HepG2 (cell line): ENCODE results near the gene SHBG. TPM values are rescaled to one million over a fixed set of nuclear protein-coding genes. Genes with fewer than 3 reads are reported as not detected.

Source experiments
- CCDC6 ChIP-seq: sonication (generic); formaldehyde crosslinking; IDR thresholded peaks from 2 replicates; pipeline ENCODE4 v1.8.1; 2022; ENCODE audit warnings: mild to moderate bottlenecking, missing genetic modification reagents, moderate library complexity
- HIVEP1 ChIP-seq: sonication (generic); formaldehyde crosslinking; IDR thresholded peaks from 2 replicates; pipeline ENCODE4 v1.4.0; 2020; ENCODE audit warnings: mild to moderate bottlenecking, missing genetic modification reagents
- IKZF4 ChIP-seq: sonication (generic); formaldehyde crosslinking; IDR thresholded peaks from 2 replicates; pipeline ENCODE4 v1.5.1; 2020; ENCODE audit warnings: borderline replicate concordance, mild to moderate bottlenecking, low read depth, missing genetic modification reagents; ENCODE audit errors: not compliant biosample characterization
- KLF15 ChIP-seq: sonication (generic); formaldehyde crosslinking; IDR thresholded peaks from 2 replicates; pipeline ENCODE4 v1.8.1; 2023; ENCODE audit warnings: borderline replicate concordance, mild to moderate bottlenecking, inconsistent platforms, missing genetic modification reagents, mixed read lengths
- KLF16 ChIP-seq, 2 experiments: sonication (generic) in 1 of 2; formaldehyde crosslinking in 1 of 2; IDR thresholded peaks; 2 replicates each; pipeline versions ENCODE4 v1.6.1 to v1.8.0; 2016 to 2023; ENCODE audit warnings: missing genetic modification reagents in 2 of 2, missing compliant biosample characterization in 1 of 2
- MTF1 ChIP-seq: sonication (generic); formaldehyde crosslinking; IDR thresholded peaks from 2 replicates; pipeline ENCODE4 v1.5.0; 2020; ENCODE audit warnings: missing genetic modification reagents
- NONO ChIP-seq, 2 experiments: fragments of 450-650 bp in 1 of 2; sonication (generic) in 1 of 2; formaldehyde crosslinking in 1 of 2; IDR thresholded peaks in 1 of 2; conservative IDR thresholded peaks in 1 of 2; 2 replicates each; pipeline versions ENCODE4 v1.6.1 to v1.8.0; 2017 to 2022; ENCODE audit warnings: mild to moderate bottlenecking in 1 of 2, missing genetic modification reagents in 1 of 2, moderate library complexity in 1 of 2
- POGZ ChIP-seq: sonication (generic); formaldehyde crosslinking; IDR thresholded peaks from 2 replicates; pipeline ENCODE4 v1.4.0; 2020; ENCODE audit warnings: mild to moderate bottlenecking, missing genetic modification reagents
- POLR2A ChIP-seq, 2 experiments: IDR thresholded peaks; 2 replicates each; pipeline ENCODE4 v1.6.1; 2011; ENCODE audit warnings: low read depth in 2 of 2, low read length in 2 of 2, mild to moderate bottlenecking in 1 of 2, moderate library complexity in 1 of 2; ENCODE audit not compliant: insufficient read depth in 1 of 2
- POLR2AphosphoS5 ChIP-seq: IDR thresholded peaks from 2 replicates; pipeline ENCODE4 v1.6.1; 2012; ENCODE audit warnings: low read depth, low read length
- ZBTB8A ChIP-seq: sonication (generic); formaldehyde crosslinking; IDR thresholded peaks from 2 replicates; pipeline ENCODE4 v1.4.0; 2020; ENCODE audit warnings: mild to moderate bottlenecking, low read depth, missing genetic modification reagents, borderline replicate concordance
- ZMYM3 ChIP-seq: sonication (generic); formaldehyde crosslinking; IDR thresholded peaks from 2 replicates; pipeline ENCODE4 v1.5.1; 2020; ENCODE audit warnings: mild to moderate bottlenecking, missing genetic modification reagents
- ZNF10 ChIP-seq: sonication (generic); formaldehyde crosslinking; IDR thresholded peaks from 2 replicates; pipeline ENCODE4 v1.4.0; 2020; ENCODE audit warnings: mild to moderate bottlenecking, low read depth, missing genetic modification reagents, borderline replicate concordance
- ZNF20 ChIP-seq: sonication (generic); formaldehyde crosslinking; IDR thresholded peaks from 2 replicates; pipeline ENCODE4 v1.4.0; 2020; ENCODE audit warnings: mild to moderate bottlenecking, moderate library complexity, missing genetic modification reagents
- ZNF263 ChIP-seq: sonication (generic); formaldehyde crosslinking; IDR thresholded peaks from 2 replicates; pipeline ENCODE4 v1.4.0; 2020; ENCODE audit warnings: missing genetic modification reagents
- polyA plus RNA-seq, 8 experiments: library from polyadenylated mRNA; depleted of rRNA in 3 of 8; stranded (reverse) in 7 of 8; unstranded in 1 of 8; fragments of >200 nt; fragmentation: Illumina TruSeq in 4 of 8; extraction: Trizol in 4 of 8; gene quantifications; 2 replicates each; pipeline versions ENCODE4 v1.2.1 to v1.2.3, GENCODE V29; 2011 to 2016; ENCODE audit warnings: low read depth in 4 of 8, missing spikeins in 1 of 8, mixed read lengths in 1 of 8; ENCODE audit not compliant: insufficient read depth in 1 of 8
- total RNA-seq, 5 experiments: library from RNA; depleted of rRNA; stranded (reverse); fragments of >200 nt; fragmentation: Illumina TruSeq; extraction: Trizol; gene quantifications; 2 replicates each; pipeline ENCODE4 v1.2.3, GENCODE V29; 2016; ENCODE audit warnings: low read depth in 1 of 5
- TF ChIP-seq, protein P1 (sequence below): sonication (generic); formaldehyde crosslinking; IDR thresholded peaks from 2 replicates; pipeline ENCODE4 v1.4.0; 2020; ENCODE audit warnings: mild to moderate bottlenecking, missing genetic modification reagents
- TF ChIP-seq, protein P2 (sequence below): sonication (generic); formaldehyde crosslinking; IDR thresholded peaks from 2 replicates; pipeline ENCODE4 v1.4.0; 2020; ENCODE audit warnings: missing genetic modification reagents, mild to moderate bottlenecking, borderline replicate concordance
- TF ChIP-seq, protein P3 (sequence below): sonication (generic); formaldehyde crosslinking; IDR thresholded peaks from 2 replicates; pipeline ENCODE4 v1.9.0; 2021; ENCODE audit warnings: missing genetic modification reagents, borderline replicate concordance
- TF ChIP-seq, protein P4 (sequence below): sonication (generic); formaldehyde crosslinking; IDR thresholded peaks from 2 replicates; pipeline ENCODE4 v1.5.1; 2020; ENCODE audit warnings: mild to moderate bottlenecking, missing genetic modification reagents, moderate library complexity
- TF ChIP-seq, protein P5 (sequence below): sonication (generic); formaldehyde crosslinking; IDR thresholded peaks from 2 replicates; pipeline ENCODE4 v1.5.1; 2020; ENCODE audit warnings: missing genetic modification reagents, mild to moderate bottlenecking, borderline replicate concordance

SHBG gene
- total and polyA plus RNA-seq, 2 of the 13 experiments (the other 11 are each of a cell fraction or from before 2014, with no cell fraction given), result 4.0 to 6.1 TPM

GRCh38 chr17:7615265-7615747 lies 14.6 kb upstream of the SHBG start (continued):
- TF ChIP-seq, protein P1, sequence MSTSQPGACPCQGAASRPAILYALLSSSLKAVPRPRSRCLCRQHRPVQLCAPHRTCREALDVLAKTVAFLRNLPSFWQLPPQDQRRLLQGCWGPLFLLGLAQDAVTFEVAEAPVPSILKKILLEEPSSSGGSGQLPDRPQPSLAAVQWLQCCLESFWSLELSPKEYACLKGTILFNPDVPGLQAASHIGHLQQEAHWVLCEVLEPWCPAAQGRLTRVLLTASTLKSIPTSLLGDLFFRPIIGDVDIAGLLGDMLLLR (CRISPR knock-in tag), result no peak
- 0 out of 2 replicates have a peak, but pooled peaks have one; percentile 5 for TF ChIP-seq KLF15 (CRISPR knock-in tag)
- no peak for TF ChIP-seq NONO (IDR thresholded peaks at IDR 0.05)
- no peak for TF ChIP-seq NONO (CRISPR knock-in tag; conservative IDR thresholded peaks at IDR 0.05)
- TF ChIP-seq, protein P2, sequence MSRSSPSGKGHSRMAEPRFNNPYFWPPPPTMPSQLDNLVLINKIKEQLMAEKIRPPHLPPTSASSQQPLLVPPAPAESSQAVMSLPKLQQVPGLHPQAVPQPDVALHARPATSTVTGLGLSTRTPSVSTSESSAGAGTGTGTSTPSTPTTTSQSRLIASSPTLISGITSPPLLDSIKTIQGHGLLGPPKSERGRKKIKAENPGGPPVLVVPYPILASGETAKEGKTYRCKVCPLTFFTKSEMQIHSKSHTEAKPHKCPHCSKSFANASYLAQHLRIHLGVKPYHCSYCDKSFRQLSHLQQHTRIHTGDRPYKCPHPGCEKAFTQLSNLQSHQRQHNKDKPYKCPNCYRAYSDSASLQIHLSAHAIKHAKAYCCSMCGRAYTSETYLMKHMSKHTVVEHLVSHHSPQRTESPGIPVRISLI (CRISPR knock-in tag), result peak; percentile 97
- TF ChIP-seq ZMYM3 (CRISPR knock-in tag), result peak; percentile 79
- TF ChIP-seq POLR2AphosphoS5, result peak; percentile 51; the same call in 1 of the 2 replicates
- TF ChIP-seq ZNF20 (CRISPR knock-in tag), result no peak
- TF ChIP-seq POGZ (CRISPR knock-in tag), result no peak
- TF ChIP-seq KLF16 (CRISPR knock-in tag; IDR thresholded peaks at IDR 0.05), result no peak
- TF ChIP-seq HIVEP1, result no peak
- TF ChIP-seq, protein P3, sequence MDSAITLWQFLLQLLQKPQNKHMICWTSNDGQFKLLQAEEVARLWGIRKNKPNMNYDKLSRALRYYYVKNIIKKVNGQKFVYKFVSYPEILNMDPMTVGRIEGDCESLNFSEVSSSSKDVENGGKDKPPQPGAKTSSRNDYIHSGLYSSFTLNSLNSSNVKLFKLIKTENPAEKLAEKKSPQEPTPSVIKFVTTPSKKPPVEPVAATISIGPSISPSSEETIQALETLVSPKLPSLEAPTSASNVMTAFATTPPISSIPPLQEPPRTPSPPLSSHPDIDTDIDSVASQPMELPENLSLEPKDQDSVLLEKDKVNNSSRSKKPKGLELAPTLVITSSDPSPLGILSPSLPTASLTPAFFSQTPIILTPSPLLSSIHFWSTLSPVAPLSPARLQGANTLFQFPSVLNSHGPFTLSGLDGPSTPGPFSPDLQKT (CRISPR knock-in tag), result no peak
- TF ChIP-seq POLR2A (IDR thresholded peaks at IDR 0.05; ENCODE audit: insufficient read depth in 1 of 2, low read depth in 2 of 2, low read length in 2 of 2), result peak in 1 of 2 experiments; percentile 2; a peak in 1 of 4 replicates
- TF ChIP-seq, protein P4, sequence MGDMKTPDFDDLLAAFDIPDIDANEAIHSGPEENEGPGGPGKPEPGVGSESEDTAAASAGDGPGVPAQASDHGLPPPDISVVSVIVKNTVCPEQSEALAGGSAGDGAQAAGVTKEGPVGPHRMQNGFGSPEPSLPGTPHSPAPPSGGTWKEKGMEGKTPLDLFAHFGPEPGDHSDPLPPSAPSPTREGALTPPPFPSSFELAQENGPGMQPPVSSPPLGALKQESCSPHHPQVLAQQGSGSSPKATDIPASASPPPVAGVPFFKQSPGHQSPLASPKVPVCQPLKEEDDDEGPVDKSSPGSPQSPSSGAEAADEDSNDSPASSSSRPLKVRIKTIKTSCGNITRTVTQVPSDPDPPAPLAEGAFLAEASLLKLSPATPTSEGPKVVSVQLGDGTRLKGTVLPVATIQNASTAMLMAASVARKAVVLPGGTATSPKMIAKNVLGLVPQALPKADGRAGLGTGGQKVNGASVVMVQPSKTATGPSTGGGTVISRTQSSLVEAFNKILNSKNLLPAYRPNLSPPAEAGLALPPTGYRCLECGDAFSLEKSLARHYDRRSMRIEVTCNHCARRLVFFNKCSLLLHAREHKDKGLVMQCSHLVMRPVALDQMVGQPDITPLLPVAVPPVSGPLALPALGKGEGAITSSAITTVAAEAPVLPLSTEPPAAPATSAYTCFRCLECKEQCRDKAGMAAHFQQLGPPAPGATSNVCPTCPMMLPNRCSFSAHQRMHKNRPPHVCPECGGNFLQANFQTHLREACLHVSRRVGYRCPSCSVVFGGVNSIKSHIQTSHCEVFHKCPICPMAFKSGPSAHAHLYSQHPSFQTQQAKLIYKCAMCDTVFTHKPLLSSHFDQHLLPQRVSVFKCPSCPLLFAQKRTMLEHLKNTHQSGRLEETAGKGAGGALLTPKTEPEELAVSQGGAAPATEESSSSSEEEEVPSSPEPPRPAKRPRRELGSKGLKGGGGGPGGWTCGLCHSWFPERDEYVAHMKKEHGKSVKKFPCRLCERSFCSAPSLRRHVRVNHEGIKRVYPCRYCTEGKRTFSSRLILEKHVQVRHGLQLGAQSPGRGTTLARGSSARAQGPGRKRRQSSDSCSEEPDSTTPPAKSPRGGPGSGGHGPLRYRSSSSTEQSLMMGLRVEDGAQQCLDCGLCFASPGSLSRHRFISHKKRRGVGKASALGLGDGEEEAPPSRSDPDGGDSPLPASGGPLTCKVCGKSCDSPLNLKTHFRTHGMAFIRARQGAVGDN (CRISPR knock-in tag), result no peak; the same call in none of the 2 replicates
- no peak for TF ChIP-seq IKZF4 (CRISPR knock-in tag)
- TF ChIP-seq CCDC6 (CRISPR knock-in tag), result no peak
- 0 out of 2 replicates have a peak, but pooled peaks have one; percentile 44 for TF ChIP-seq MTF1
- TF ChIP-seq ZNF263 (CRISPR knock-in tag), result no peak
- no peak for TF ChIP-seq ZBTB8A (CRISPR knock-in tag)
- no peak for TF ChIP-seq ZNF10 (CRISPR knock-in tag)
- TF ChIP-seq, protein P5, sequence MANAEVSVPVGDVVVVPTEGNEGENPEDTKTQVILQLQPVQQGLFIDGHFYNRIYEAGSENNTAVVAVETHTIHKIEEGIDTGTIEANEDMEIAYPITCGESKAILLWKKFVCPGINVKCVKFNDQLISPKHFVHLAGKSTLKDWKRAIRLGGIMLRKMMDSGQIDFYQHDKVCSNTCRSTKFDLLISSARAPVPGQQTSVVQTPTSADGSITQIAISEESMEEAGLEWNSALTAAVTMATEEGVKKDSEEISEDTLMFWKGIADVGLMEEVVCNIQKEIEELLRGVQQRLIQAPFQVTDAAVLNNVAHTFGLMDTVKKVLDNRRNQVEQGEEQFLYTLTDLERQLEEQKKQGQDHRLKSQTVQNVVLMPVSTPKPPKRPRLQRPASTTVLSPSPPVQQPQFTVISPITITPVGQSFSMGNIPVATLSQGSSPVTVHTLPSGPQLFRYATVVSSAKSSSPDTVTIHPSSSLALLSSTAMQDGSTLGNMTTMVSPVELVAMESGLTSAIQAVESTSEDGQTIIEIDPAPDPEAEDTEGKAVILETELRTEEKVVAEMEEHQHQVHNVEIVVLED, result no peak
